IMR-90 (cell line): ENCODE data around the gene LRP1-AS. TPM values are rescaled to one million over a fixed set of nuclear protein-coding genes. Genes with fewer than 3 reads are reported as not detected.
A peak's percentile ranks its signal among the peaks of the same experiment; 100 is the strongest.

ENCODE experiments used
- ATAC-seq: fragments of 200-7000 bp; cut with Tn5 transposase; 2 replicates; pipeline ENCODE4 v1.9.1; 2020; ENCODE audit warnings: low read depth, mild to moderate bottlenecking, moderate library complexity
- BruUV-seq: library from RNA; stranded (reverse); fragments of 400-500 nt; replicated peaks from 2 replicates; lab custom pipeline; 2021; lab: Mats Ljungman, UMichigan
- CTCF ChIA-PET: fragments of 300-600 bp; formaldehyde crosslinking; extraction: SDS; loops from one replicate; lab custom pipeline; 2021; ENCODE audit warnings: antibody characterized with exemption; lab: Yijun Ruan, JAX
- POLR2A ChIA-PET: fragments of 300-600 bp; sonication (Branson Sonifier 250); formaldehyde crosslinking; loops from one replicate; lab custom pipeline; 2022; ENCODE audit warnings: antibody characterized with exemption; ENCODE audit not compliant: unreplicated experiment; lab: Charles Lee
- DNase-seq: peaks from one replicate; pipeline ENCODE4 v3.0.0; 2013
- H2AFZ ChIP-seq: replicated peaks from 2 replicates; pipeline ENCODE3; 2013; ENCODE audit warnings: low read length, mild to moderate bottlenecking; ENCODE audit not compliant: poor library complexity
- H2AK5ac ChIP-seq: 2 replicates; pipeline ENCODE4 v1.6.1; 2013; ENCODE audit warnings: low read depth, low read length, inconsistent platforms
- H2AK9ac ChIP-seq: replicated peaks from 2 replicates; pipeline ENCODE3; 2013; ENCODE audit warnings: mild to moderate bottlenecking, low read depth, low read length, moderate library complexity; ENCODE audit not compliant: poor library complexity
- H2BK120ac ChIP-seq: 2 replicates; pipeline ENCODE4 v1.6.1; 2013; ENCODE audit warnings: low read depth, low read length, inconsistent platforms
- H2BK15ac ChIP-seq: 3 replicates; pipeline ENCODE4 v1.6.1; 2013; ENCODE audit warnings: low read depth, low read length, inconsistent platforms
- H2BK20ac ChIP-seq: 2 replicates; pipeline ENCODE4 v1.6.1; 2013; ENCODE audit warnings: low read depth, mild to moderate bottlenecking, inconsistent platforms, low read length, moderate library complexity
- H2BK5ac ChIP-seq: 2 replicates; pipeline ENCODE4 v1.6.1; 2013; ENCODE audit warnings: mild to moderate bottlenecking, low read depth, low read length, inconsistent platforms; ENCODE audit not compliant: poor library complexity, severe bottlenecking
- H3K14ac ChIP-seq: replicated peaks from 2 replicates; pipeline ENCODE4 v1.6.1; 2013; ENCODE audit warnings: low read depth, low read length, inconsistent platforms
- H3K18ac ChIP-seq: 2 replicates; pipeline ENCODE4 v1.6.1; 2013; ENCODE audit warnings: low read depth, low read length, control low read depth
- H3K23ac ChIP-seq: 2 replicates; pipeline ENCODE4 v1.6.1; 2013; ENCODE audit warnings: low read depth, low read length, inconsistent platforms
- H3K27ac ChIP-seq: 2 replicates; pipeline ENCODE4 v1.5.1; 2013; ENCODE audit warnings: mild to moderate bottlenecking, control low read depth, low read length; ENCODE audit not compliant: insufficient read depth
- H3K27me3 ChIP-seq: 2 replicates; pipeline ENCODE4 v1.6.1; 2013; ENCODE audit warnings: low read length; ENCODE audit not compliant: control insufficient read depth, insufficient read depth
- H3K36me3 ChIP-seq: 2 replicates; pipeline ENCODE4 v1.6.1; 2013; ENCODE audit warnings: low read length, mixed read lengths; ENCODE audit not compliant: control insufficient read depth, insufficient read depth
- H3K4ac ChIP-seq: 2 replicates; pipeline ENCODE4 v1.6.1; 2013; ENCODE audit warnings: low read depth, low read length, inconsistent platforms
- H3K4me1 ChIP-seq: 2 replicates; pipeline ENCODE4 v1.6.1; 2013; ENCODE audit warnings: low read length, mixed read lengths; ENCODE audit not compliant: control insufficient read depth, insufficient read depth
- H3K4me2 ChIP-seq: 2 replicates; pipeline ENCODE4 v1.6.1; 2013; ENCODE audit warnings: low read depth, mild to moderate bottlenecking, control low read depth, low read length, moderate library complexity
- H3K4me3 ChIP-seq: 2 replicates; pipeline ENCODE4 v1.5.1; 2013; ENCODE audit warnings: low read depth, mild to moderate bottlenecking, control low read depth, low read length, moderate library complexity; ENCODE audit not compliant: insufficient read depth
- H3K56ac ChIP-seq: 2 replicates; pipeline ENCODE4 v1.6.1; 2013; ENCODE audit warnings: low read length, inconsistent platforms; ENCODE audit not compliant: insufficient read depth; ENCODE audit errors: extremely low read depth
- H3K79me1 ChIP-seq, 2 experiments: 2 replicates each; pipeline ENCODE4 v1.6.1; 2013; ENCODE audit warnings: low read length in 2 of 2, inconsistent platforms in 1 of 2, low read depth in 1 of 2
- H3K9ac ChIP-seq: 2 replicates; pipeline ENCODE4 v1.6.1; 2013; ENCODE audit warnings: low read depth, low read length, control low read depth
- H3K9me1 ChIP-seq: 2 replicates; pipeline ENCODE4 v1.6.1; 2013; ENCODE audit warnings: low read length, inconsistent platforms; ENCODE audit not compliant: insufficient read depth
- H3K9me3 ChIP-seq: 2 replicates; pipeline ENCODE4 v1.6.1; 2013; ENCODE audit warnings: low read length; ENCODE audit not compliant: control insufficient read depth, insufficient read depth
- H4K20me1 ChIP-seq: 2 replicates; pipeline ENCODE4 v1.6.1; 2013; ENCODE audit warnings: low read length, inconsistent platforms; ENCODE audit not compliant: insufficient read depth
- H4K5ac ChIP-seq: 2 replicates; pipeline ENCODE4 v1.6.1; 2013; ENCODE audit warnings: mild to moderate bottlenecking, low read depth, low read length, control low read depth
- H4K8ac ChIP-seq, 2 experiments: 2 replicates each; pipeline ENCODE4 v1.6.1; 2013; ENCODE audit warnings: low read depth in 2 of 2, low read length in 2 of 2, control low read depth in 1 of 2, inconsistent platforms in 1 of 2
- H4K91ac ChIP-seq: 2 replicates; pipeline ENCODE4 v1.6.1; 2013; ENCODE audit warnings: low read depth, low read length, inconsistent platforms; ENCODE audit not compliant: insufficient read depth
- BHLHE40 ChIP-seq: fragments of 150-350 bp; IDR thresholded peaks from 2 replicates; pipeline ENCODE4 v1.6.1; 2016; ENCODE audit warnings: mild to moderate bottlenecking, low read depth, low read length
- MAZ ChIP-seq: IDR thresholded peaks from 2 replicates; pipeline ENCODE4 v1.6.1; 2012; ENCODE audit warnings: low read depth, mild to moderate bottlenecking, low read length, improper control_type of control experiment, moderate library complexity, borderline replicate concordance
- MXI1 ChIP-seq: IDR thresholded peaks from 2 replicates; pipeline ENCODE4 v1.6.1; 2012; ENCODE audit warnings: low read depth, mild to moderate bottlenecking, low read length, moderate library complexity, borderline replicate concordance
- NFE2L2 ChIP-seq: fragments of 150-350 bp; IDR thresholded peaks from 2 replicates; pipeline ENCODE4 v1.6.1; 2016; ENCODE audit warnings: low read depth, mild to moderate bottlenecking, low read length
- RCOR1 ChIP-seq: IDR thresholded peaks from 2 replicates; pipeline ENCODE4 v1.6.1; 2012; ENCODE audit warnings: mild to moderate bottlenecking, low read length, improper control_type of control experiment; ENCODE audit not compliant: insufficient replicate concordance
- RFX5 ChIP-seq: IDR thresholded peaks from 2 replicates; pipeline ENCODE4 v1.8.0; 2012; ENCODE audit warnings: low read depth, mild to moderate bottlenecking, low read length, moderate library complexity
- SMC3 ChIP-seq: fragments of 150-350 bp; IDR thresholded peaks from 2 replicates; pipeline ENCODE4 v1.6.1; 2016; ENCODE audit warnings: low read depth, mild to moderate bottlenecking, antibody characterized with exemption, low read length, moderate library complexity
- WGBS, 2 experiments: methylation state at CpG; one replicate each; pipeline versions ENCODE4 v1.1.5 to v1.1.7; 2013; ENCODE audit warnings: missing lambda C conversion rate in 2 of 2; ENCODE audit not compliant: insufficient read length in 1 of 2; ENCODE audit errors: extremely low coverage in 2 of 2; 5-methylcytosine and 5-hydroxymethylcytosine counted together
- dilution Hi-C: fragments of 300-500 bp; cut with HindIII; formaldehyde crosslinking; loops from one replicate; pipeline ENCODE4 v1.14.3; 2018; ENCODE audit warnings: low sequenced_read_pairs; ENCODE audit not compliant: unreplicated experiment
- in situ Hi-C: fragments of 300-500 bp; cut with MboI; formaldehyde crosslinking; loops from 3 replicates; pipeline ENCODE4 v1.14.3; 2019; ENCODE audit warnings: low sequenced_read_pairs, inconsistent platforms, mixed read lengths
- intact Hi-C: fragments of 100-400 bp; cut with micrococcal nuclease; formaldehyde crosslinking; loops from 2 replicates; pipeline ENCODE4 v1.10.0; 2022
- polyA plus RNA-seq, 3 experiments: library from polyadenylated mRNA; depleted of rRNA; stranded (reverse); fragments of >200 nt; gene quantifications; 2 replicates each; pipeline ENCODE4 v1.2.3, GENCODE V29; 2012; ENCODE audit warnings: low replicate concordance in 1 of 3
- total RNA-seq: library from RNA; depleted of rRNA; stranded (reverse); fragments of >200 nt; gene quantifications from 2 replicates; pipeline ENCODE4 v1.2.3, GENCODE V29; 2012

LRP1-AS gene
- total and polyA plus RNA-seq, 2 of the 4 experiments (the other 2 are of a cell fraction), result not detected

DNA sequence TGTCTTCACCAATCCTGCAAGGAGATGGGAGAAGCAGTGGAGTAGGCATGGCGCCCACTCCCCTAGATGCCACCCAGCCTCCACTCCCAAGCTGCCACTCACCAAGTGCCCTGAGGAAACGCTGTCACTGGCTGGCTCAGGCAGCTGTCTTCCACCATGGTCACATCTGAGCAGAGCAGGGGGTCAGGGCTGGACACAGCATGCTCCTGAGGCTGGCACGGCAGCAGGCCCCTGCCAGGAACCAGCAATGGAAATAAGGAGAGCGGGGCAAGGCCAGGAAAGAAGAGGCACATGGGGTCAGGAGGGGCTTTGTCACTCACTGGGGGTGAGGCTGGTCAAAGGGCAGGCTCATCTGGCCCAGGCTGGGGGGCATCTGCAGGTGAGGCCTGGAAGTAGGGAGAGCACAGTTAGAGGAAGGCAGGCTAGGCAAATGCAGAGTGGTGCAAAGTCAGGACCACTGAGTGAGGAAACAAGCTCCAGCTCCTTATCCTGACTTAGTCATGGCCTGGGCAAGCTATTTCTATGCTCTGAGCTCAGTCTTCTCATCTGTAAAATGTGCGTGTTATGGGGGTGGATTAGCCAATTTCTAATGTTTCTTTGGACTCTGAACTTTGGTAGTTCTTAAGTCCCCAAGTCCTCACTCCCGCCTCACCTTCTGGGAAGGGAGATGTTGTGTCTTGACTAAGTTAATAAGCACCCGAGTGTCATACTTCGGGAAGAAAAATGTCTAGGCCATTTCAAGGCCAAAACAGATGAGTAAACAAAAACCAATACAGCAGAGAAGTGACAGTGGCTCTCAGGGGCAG, 50.5 kb downstream of the LRP1-AS start:
- Histone ChIP-seq H3K36me3 (peaks cover 70% of the 10 kb centered on the region), H4K91ac (no peak overlapping the region), H3K56ac (no peak overlapping the region), H2BK20ac (no peak overlapping the region), H2AK9ac (no peak overlapping the region), H3K18ac (no peak overlapping the region), H4K5ac (no peak overlapping the region), H3K9me1 (peaks cover 10% of the 10 kb centered on the region), H3K4me3 (no peak overlapping the region), H2AK5ac (peak overlapping the region; percentile 4; the same call in 1 of the 2 replicates), H2BK15ac (no peak overlapping the region), H4K20me1 (peaks cover 40% of the 10 kb centered on the region), H3K4ac (no peak overlapping the region), H2AFZ (no peak overlapping the region), H3K23ac (no peak overlapping the region), H3K79me1 (peaks cover 13 to 56% of the 10 kb centered on the region in 2 experiments), H3K4me1 (peaks cover 31% of the 10 kb centered on the region), H3K9ac (no peak overlapping the region), H3K27ac (peak overlapping the region; percentile 23; the same call in 1 of the 2 replicates), H2BK5ac (peak overlapping the region; percentile 80), H2BK120ac (no peak overlapping the region), H3K27me3 (no peaks in the 10 kb centered on the region), H3K4me2 (no peak overlapping the region), H3K9me3 (no peaks in the 10 kb centered on the region), H3K14ac (no peak overlapping the region), H4K8ac (no peak overlapping the region)
- no peak for TF ChIP-seq RCOR1
- TF ChIP-seq MXI1, result no peak
- TF ChIP-seq SMC3, result no peak
- TF ChIP-seq NFE2L2, result no peak
- TF ChIP-seq RFX5, result no peak
- TF ChIP-seq BHLHE40, result no peak
- no peak for TF ChIP-seq MAZ
- ChIA-PET CTCF (no interaction called here), POLR2A (interaction anchor here (0.6 to 2.1 kb wide), 4 partner anchors 9 to 522 kb away, joined by 3 to 6 read pairs (median 5); partner anchors contain the start of gene STAT6)
- ATAC-seq (no peak), DNase-seq (no peak)
- dilution Hi-C loops, result no loop called here
- in situ Hi-C loops, result no loop called here
- intact Hi-C loops, result no loop called here
- BruUV-seq, result no TSS peak
- WGBS, 2 experiments, result 83% methylated on average over 2 of the region's 8 CpGs; no CpG with 5 or more reads in 1 of the 2 experiments
